Endothelial cell (in vitro differentiated cells): Measurements from ENCODE around the gene TMEM178B. TPM values are rescaled to one million over a fixed set of nuclear protein-coding genes. Genes with fewer than 3 reads are reported as not detected.

Experiments used
- DNase-seq: peaks from one replicate; pipeline ENCODE4 v3.0.0; 2021; ENCODE audit warnings: low spot score
- H3K27ac Mint-ChIP-seq: one replicate; pipeline ENCODE4 v1.8.0; 2021; ENCODE audit warnings: mixed read lengths, inconsistent platforms; ENCODE audit not compliant: unreplicated experiment
- H3K27me3 Mint-ChIP-seq: one replicate; pipeline ENCODE4 v1.8.0; 2021; ENCODE audit warnings: mild to moderate bottlenecking, moderate library complexity, mixed read lengths, inconsistent platforms; ENCODE audit not compliant: unreplicated experiment
- H3K36me3 Mint-ChIP-seq: one replicate; pipeline ENCODE4 v1.8.0; 2021; ENCODE audit warnings: mild to moderate bottlenecking, low read depth, mixed read lengths, inconsistent platforms; ENCODE audit not compliant: unreplicated experiment
- H3K4me1 Mint-ChIP-seq: one replicate; pipeline ENCODE4 v1.8.0; 2021; ENCODE audit warnings: mild to moderate bottlenecking, mixed read lengths, inconsistent platforms; ENCODE audit not compliant: unreplicated experiment
- H3K4me3 Mint-ChIP-seq: one replicate; pipeline ENCODE4 v1.8.0; 2021; ENCODE audit warnings: mild to moderate bottlenecking, mixed read lengths, inconsistent platforms; ENCODE audit not compliant: unreplicated experiment
- H3K9me3 Mint-ChIP-seq: one replicate; pipeline ENCODE4 v1.8.0; 2021; ENCODE audit warnings: mixed read lengths, inconsistent platforms; ENCODE audit not compliant: unreplicated experiment
- total RNA-seq: library from RNA; stranded (reverse); fragmentation: NEBNext Ultra II Directional; extraction: Animal tissue kit (Norgen Biotek cat#: 25700); gene quantifications from one replicate; pipeline ENCODE4 v1.2.1, GENCODE V29; 2021; ENCODE audit not compliant: unreplicated experiment
- TF ChIP-seq, protein P1 (sequence below): fragments of 200-600 bp; sonication (generic); IDR thresholded peaks from one replicate; pipeline ENCODE4 v1.5.0; 2021; ENCODE audit warnings: antibody characterized with exemption; ENCODE audit not compliant: unreplicated experiment

Gene TMEM178B
- total RNA-seq, 1 donor from 2014 or later: 0.28 TPM

- no peak for DNase-seq
- Mint-ChIP-seq H3K4me3 (no peak overlapping the region), H3K27me3 (peaks cover 2% of the 10 kb centered on the region), H3K9me3 (no peaks in the 10 kb centered on the region), H3K36me3 (no peaks in the 10 kb centered on the region), H3K27ac (no peak overlapping the region), H3K4me1 (no peaks in the 10 kb centered on the region)
- TF ChIP-seq, protein P1, sequence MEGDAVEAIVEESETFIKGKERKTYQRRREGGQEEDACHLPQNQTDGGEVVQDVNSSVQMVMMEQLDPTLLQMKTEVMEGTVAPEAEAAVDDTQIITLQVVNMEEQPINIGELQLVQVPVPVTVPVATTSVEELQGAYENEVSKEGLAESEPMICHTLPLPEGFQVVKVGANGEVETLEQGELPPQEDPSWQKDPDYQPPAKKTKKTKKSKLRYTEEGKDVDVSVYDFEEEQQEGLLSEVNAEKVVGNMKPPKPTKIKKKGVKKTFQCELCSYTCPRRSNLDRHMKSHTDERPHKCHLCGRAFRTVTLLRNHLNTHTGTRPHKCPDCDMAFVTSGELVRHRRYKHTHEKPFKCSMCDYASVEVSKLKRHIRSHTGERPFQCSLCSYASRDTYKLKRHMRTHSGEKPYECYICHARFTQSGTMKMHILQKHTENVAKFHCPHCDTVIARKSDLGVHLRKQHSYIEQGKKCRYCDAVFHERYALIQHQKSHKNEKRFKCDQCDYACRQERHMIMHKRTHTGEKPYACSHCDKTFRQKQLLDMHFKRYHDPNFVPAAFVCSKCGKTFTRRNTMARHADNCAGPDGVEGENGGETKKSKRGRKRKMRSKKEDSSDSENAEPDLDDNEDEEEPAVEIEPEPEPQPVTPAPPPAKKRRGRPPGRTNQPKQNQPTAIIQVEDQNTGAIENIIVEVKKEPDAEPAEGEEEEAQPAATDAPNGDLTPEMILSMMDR: no peak
These were observed 139.4 kb downstream of the TMEM178B start for GRCh38 chr7:141213226-141213625.

GRCh38 chr7:141217938-141218337 is 144.1 kb downstream of the TMEM178B start:
- Mint-ChIP-seq H3K9me3 (no peaks in the 10 kb centered on the region), H3K27me3 (peaks cover 5% of the 10 kb centered on the region), H3K4me3 (no peak overlapping the region), H3K27ac (no peak overlapping the region), H3K36me3 (no peaks in the 10 kb centered on the region), H3K4me1 (no peaks in the 10 kb centered on the region)
- TF ChIP-seq, protein P1: no peak
- DNase-seq: no peak

GRCh38 chr7:141218941-141219340 is 145.1 kb downstream of the TMEM178B start:
- Mint-ChIP-seq H3K36me3 (no peaks in the 10 kb centered on the region), H3K9me3 (no peaks in the 10 kb centered on the region), H3K4me3 (no peak overlapping the region), H3K27me3 (peaks cover 5% of the 10 kb centered on the region), H3K27ac (no peak overlapping the region), H3K4me1 (no peaks in the 10 kb centered on the region)
- TF ChIP-seq, protein P1: no peak
- DNase-seq: no peak

- DNase-seq: no peak
- Mint-ChIP-seq H3K4me1 (no peaks in the 10 kb centered on the region), H3K36me3 (no peaks in the 10 kb centered on the region), H3K4me3 (no peak overlapping the region), H3K27ac (no peak overlapping the region), H3K9me3 (no peaks in the 10 kb centered on the region), H3K27me3 (peaks cover 5% of the 10 kb centered on the region)
- TF ChIP-seq, protein P1: peak; percentile 41
These were observed 146.5 kb downstream of the TMEM178B start for GRCh38 chr7:141220263-141220880.

- TF ChIP-seq, protein P1: no peak
- no peak overlapping the region for H3K4me3 Mint-ChIP-seq
- peak; percentile 38 for DNase-seq
- H3K9me3 Mint-ChIP-seq: no peaks in the 10 kb centered on the region
- H3K27me3 Mint-ChIP-seq: peaks cover 5% of the 10 kb centered on the region
- no peak overlapping the region for H3K27ac Mint-ChIP-seq
- no peaks in the 10 kb centered on the region for H3K4me1 Mint-ChIP-seq
- H3K36me3 Mint-ChIP-seq: no peaks in the 10 kb centered on the region
These were observed 147.2 kb downstream of the TMEM178B start for GRCh38 chr7:141221007-141221612.
